Dendritic cell treated with granulocyte-macrophage colony-stimulating factor and Interleukin-4, amounts not matched to agents 40 ng/mL and 50 ng/mL, for 4 days (primary cell): ENCODE measurements around the gene TPRG1L.

ENCODE experiments used
- H3K27ac Mint-ChIP-seq: one replicate; pipeline ENCODE4 v1.8.0; 2022; ENCODE audit warnings: mild to moderate bottlenecking, mixed read lengths
- H3K27me3 Mint-ChIP-seq: one replicate; pipeline ENCODE4 v1.8.0; 2022; ENCODE audit warnings: mild to moderate bottlenecking, mixed read lengths
- H3K36me3 Mint-ChIP-seq: one replicate; pipeline ENCODE4 v1.8.0; 2022; ENCODE audit warnings: low read depth, mixed read lengths
- H3K4me1 Mint-ChIP-seq: one replicate; pipeline ENCODE4 v1.8.0; 2022; ENCODE audit warnings: low read depth, mixed read lengths
- H3K4me3 Mint-ChIP-seq: one replicate; pipeline ENCODE4 v1.8.0; 2022; ENCODE audit warnings: mild to moderate bottlenecking, moderate library complexity, mixed read lengths
- H3K9me3 Mint-ChIP-seq: one replicate; pipeline ENCODE4 v1.8.0; 2022; ENCODE audit warnings: mixed read lengths
- intact Hi-C: fragments of 100-400 bp; cut with micrococcal nuclease; formaldehyde crosslinking; loops from one replicate; pipeline ENCODE4 v1.15.0; 2022

Gene TPRG1L

DNA sequence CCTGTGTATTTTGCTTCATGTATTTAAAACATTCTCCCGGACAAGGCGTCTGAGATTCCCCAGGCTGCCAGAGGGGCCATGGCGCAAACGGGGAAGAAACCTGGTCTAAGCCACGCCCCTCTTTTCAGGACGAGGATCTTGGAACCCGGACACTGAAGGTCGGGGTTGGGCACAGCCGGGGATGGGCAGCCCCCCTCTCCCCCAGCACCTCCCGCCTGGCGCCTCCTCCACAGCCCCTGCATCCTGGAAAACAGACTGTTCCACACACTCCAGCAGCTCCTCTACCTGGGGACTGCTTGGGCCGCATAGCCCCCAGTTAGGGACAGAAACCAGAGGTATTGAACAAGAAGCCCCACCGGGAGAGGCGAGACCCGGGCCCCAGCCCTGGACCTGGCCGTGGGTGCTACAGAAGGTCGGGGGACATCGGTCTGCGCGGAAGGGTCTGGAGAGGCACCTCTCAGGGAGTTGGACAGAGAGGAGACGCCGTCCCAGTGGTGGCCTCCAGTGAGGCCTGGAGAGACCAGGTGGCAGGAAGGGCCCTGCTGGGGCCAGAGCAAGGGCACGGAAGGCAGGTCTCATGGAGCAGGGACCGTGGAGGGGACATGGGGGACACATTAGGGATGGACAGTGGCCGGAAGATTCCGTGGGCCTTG, 32.9 kb downstream of the TPRG1L start:
- Mint-ChIP-seq H3K27me3 (peaks cover 63% of the 10 kb centered on the region), H3K4me3 (no peak overlapping the region), H3K27ac (no peak overlapping the region), H3K9me3 (no peaks in the 10 kb centered on the region), H3K36me3 (no peaks in the 10 kb centered on the region), H3K4me1 (no peaks in the 10 kb centered on the region)
- intact Hi-C loops: no loop called here

DNA sequence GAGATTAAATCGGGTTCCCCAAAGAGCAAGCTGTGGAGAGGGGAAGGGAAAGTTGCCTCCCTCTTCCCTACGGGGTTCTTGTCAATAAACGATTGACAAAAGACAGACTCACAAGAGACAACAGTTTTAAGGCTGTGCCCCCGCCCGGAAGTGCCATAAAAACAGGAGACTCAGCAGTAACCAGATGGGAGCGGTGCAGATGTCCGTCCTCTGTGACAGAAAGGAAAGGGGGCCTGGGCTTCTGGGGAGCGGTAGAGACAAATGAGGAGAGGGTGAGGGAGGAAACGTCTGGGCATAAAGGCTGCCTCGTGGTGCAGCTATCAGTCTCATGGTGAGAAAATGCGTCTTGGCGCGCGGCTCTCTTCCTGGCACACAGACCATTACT, 33.4 kb downstream of the TPRG1L start:
- Mint-ChIP-seq H3K27ac (no peak overlapping the region), H3K27me3 (peaks cover 58% of the 10 kb centered on the region), H3K4me1 (no peaks in the 10 kb centered on the region), H3K36me3 (no peaks in the 10 kb centered on the region), H3K9me3 (no peaks in the 10 kb centered on the region), H3K4me3 (no peak overlapping the region)
- intact Hi-C loops: no loop called here

DNA sequence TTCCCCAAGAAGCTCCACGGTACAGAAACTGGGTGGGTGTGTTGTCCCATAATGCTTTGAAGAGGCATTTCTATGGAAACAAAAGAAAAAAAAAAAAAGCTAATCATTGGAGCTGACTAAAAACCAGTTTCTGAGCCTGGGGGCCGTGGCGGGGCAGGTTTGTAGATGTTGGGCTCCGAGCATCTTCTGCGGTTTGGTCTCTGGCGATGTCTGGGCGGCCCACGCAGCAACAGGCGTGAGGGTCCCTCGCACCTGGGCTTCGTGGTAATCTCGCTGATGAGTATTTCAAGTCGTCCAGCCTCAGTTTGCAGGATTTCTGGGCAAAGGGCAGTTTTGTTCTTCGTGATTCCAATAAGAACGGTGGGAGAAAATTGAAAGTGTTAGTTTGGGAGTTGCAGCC, 34.3 kb downstream of the TPRG1L start:
- intact Hi-C loops: no loop called here
- no peaks in the 10 kb centered on the region for H3K9me3 Mint-ChIP-seq
- no peak overlapping the region for H3K4me3 Mint-ChIP-seq
- no peaks in the 10 kb centered on the region for H3K4me1 Mint-ChIP-seq
- H3K27me3 Mint-ChIP-seq: peaks cover 49% of the 10 kb centered on the region
- H3K27ac Mint-ChIP-seq: no peak overlapping the region
- no peaks in the 10 kb centered on the region for H3K36me3 Mint-ChIP-seq

- intact Hi-C loops: no loop called here
- peaks cover 33% of the 10 kb centered on the region for H3K27me3 Mint-ChIP-seq
- H3K36me3 Mint-ChIP-seq: no peaks in the 10 kb centered on the region
- no peak overlapping the region for H3K27ac Mint-ChIP-seq
- H3K4me3 Mint-ChIP-seq: no peak overlapping the region
- H3K4me1 Mint-ChIP-seq: no peaks in the 10 kb centered on the region
- no peaks in the 10 kb centered on the region for H3K9me3 Mint-ChIP-seq
Measured at GRCh38 chr1:3660704-3661103, 35.9 kb downstream of the TPRG1L start.

- intact Hi-C loops: no loop called here
- Mint-ChIP-seq H3K4me3 (no peak overlapping the region), H3K36me3 (no peaks in the 10 kb centered on the region), H3K4me1 (peaks cover 6% of the 10 kb centered on the region), H3K27me3 (peaks cover 25% of the 10 kb centered on the region), H3K27ac (no peak overlapping the region), H3K9me3 (no peaks in the 10 kb centered on the region)
Measured at GRCh38 chr1:3661631-3662030, 36.8 kb downstream of the TPRG1L start.

DNA sequence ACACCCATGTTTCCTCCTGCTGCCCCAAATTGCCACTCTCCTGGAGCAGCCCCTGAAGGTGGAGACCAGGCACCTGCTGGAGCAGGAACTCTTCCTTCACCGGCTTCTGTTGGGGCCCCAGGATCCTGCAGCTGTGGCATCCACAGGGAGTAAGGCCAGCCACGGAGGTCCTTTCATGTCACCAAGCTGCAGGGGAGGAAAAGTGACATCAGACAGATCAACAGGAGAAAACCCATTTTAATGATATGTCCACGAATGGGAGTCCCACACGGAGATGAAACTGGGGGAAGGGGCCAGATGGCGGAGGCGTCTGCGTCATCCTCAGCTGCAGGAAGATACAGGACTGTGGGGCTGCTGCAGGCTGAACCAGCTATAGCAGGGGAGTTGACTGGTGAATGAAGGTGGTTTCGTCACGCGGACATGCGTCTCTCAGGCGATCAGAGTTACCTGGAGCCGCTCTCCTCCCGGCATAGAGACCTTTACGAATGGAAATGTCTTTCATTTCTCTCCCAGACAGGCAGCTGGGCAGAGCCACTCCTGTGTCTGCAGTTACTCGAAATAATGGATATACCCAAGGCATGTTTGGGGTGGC, 37.4 kb downstream of the TPRG1L start:
- no peaks in the 10 kb centered on the region for H3K36me3 Mint-ChIP-seq
- H3K9me3 Mint-ChIP-seq: no peaks in the 10 kb centered on the region
- H3K4me1 Mint-ChIP-seq: peaks cover 11% of the 10 kb centered on the region
- H3K4me3 Mint-ChIP-seq: no peak overlapping the region
- H3K27me3 Mint-ChIP-seq: peaks cover 22% of the 10 kb centered on the region
- intact Hi-C loops: no loop called here
- no peak overlapping the region for H3K27ac Mint-ChIP-seq

DNA sequence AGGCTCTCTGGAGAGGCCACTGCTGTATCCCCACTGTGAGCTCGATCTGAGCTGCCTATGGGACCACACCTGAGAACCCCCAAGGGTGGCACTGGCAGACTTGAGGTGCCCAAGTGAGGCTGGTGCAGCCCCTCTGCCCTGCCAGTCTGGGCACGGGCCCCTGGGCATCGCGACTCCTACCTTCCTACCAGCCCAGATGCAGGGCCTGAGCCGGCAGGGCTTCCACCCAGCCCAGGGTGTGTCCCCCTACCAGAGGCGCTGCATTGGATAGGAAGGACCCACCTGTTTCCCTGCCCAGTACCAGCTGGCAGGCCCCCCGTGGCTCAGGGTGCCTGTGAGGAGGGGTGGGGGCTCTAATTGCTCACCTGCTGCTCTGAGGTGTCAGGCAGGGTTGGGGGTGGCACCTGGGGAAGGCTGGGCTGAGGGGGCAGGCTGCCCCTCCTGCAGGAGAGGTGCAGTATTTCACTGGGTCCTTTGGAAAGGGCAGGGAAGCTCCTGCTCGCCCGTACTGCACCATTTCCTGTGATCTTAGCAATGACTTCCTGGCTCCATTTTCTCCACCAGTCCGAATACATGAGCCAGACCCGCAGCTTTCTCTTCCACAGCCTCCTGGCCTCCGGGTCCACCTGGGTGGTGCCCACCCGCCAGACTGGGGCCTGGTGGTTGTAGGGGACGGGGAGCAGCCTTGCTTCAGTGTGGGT, 39.3 kb downstream of the TPRG1L start:
- no peaks in the 10 kb centered on the region for H3K36me3 Mint-ChIP-seq
- no peak overlapping the region for H3K27ac Mint-ChIP-seq
- intact Hi-C loops: no loop called here
- peaks cover 5% of the 10 kb centered on the region for H3K27me3 Mint-ChIP-seq
- peaks cover 23% of the 10 kb centered on the region for H3K4me1 Mint-ChIP-seq
- no peaks in the 10 kb centered on the region for H3K9me3 Mint-ChIP-seq
- no peak overlapping the region for H3K4me3 Mint-ChIP-seq

- Mint-ChIP-seq H3K27ac (no peak overlapping the region), H3K4me3 (no peak overlapping the region), H3K9me3 (no peaks in the 10 kb centered on the region), H3K27me3 (peaks cover 7% of the 10 kb centered on the region), H3K4me1 (peaks cover 29% of the 10 kb centered on the region), H3K36me3 (no peaks in the 10 kb centered on the region)
- intact Hi-C loops: no loop called here
Measured at GRCh38 chr1:3664700-3665375, 40.0 kb downstream of the TPRG1L start.

GRCh38 chr1:3668148-3668547, 43.3 kb downstream of the TPRG1L start:
- Mint-ChIP-seq H3K4me1 (peaks cover 48% of the 10 kb centered on the region), H3K27me3 (peaks cover 18% of the 10 kb centered on the region), H3K9me3 (no peaks in the 10 kb centered on the region), H3K27ac (no peak overlapping the region), H3K36me3 (no peaks in the 10 kb centered on the region), H3K4me3 (no peak overlapping the region)
- intact Hi-C loops: no loop called here

- H3K27me3 Mint-ChIP-seq: peaks cover 18% of the 10 kb centered on the region
- H3K27ac Mint-ChIP-seq: no peak overlapping the region
- H3K4me3 Mint-ChIP-seq: no peak overlapping the region
- peaks cover 48% of the 10 kb centered on the region for H3K4me1 Mint-ChIP-seq
- no peaks in the 10 kb centered on the region for H3K36me3 Mint-ChIP-seq
- no peaks in the 10 kb centered on the region for H3K9me3 Mint-ChIP-seq
- intact Hi-C loops: no loop called here
Measured at GRCh38 chr1:3668585-3669300, 43.9 kb downstream of the TPRG1L start.

DNA sequence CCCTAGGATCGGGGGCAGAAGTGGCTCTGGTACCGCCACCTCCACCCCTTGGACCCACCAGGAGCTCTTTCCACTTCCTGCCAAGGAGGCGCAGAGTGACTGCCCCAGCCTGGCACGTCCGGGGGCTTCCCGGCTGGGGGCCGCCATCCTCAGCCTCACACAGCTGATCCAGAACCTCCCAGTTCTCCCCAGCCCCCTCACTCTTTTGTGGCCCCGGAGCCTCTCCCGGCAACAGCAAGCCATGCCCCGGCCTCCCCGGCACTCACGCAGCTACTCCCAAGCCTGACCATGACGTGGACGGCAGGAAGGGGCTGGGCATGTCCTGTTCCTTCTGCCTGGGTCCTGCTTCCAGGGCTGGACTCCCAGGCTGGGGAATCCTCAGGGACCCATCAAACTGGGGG, 44.6 kb downstream of the TPRG1L start:
- Mint-ChIP-seq H3K27me3 (peaks cover 18% of the 10 kb centered on the region), H3K4me3 (no peak overlapping the region), H3K9me3 (no peaks in the 10 kb centered on the region), H3K27ac (no peak overlapping the region), H3K4me1 (peaks cover 48% of the 10 kb centered on the region), H3K36me3 (no peaks in the 10 kb centered on the region)
- intact Hi-C loops: no loop called here

DNA sequence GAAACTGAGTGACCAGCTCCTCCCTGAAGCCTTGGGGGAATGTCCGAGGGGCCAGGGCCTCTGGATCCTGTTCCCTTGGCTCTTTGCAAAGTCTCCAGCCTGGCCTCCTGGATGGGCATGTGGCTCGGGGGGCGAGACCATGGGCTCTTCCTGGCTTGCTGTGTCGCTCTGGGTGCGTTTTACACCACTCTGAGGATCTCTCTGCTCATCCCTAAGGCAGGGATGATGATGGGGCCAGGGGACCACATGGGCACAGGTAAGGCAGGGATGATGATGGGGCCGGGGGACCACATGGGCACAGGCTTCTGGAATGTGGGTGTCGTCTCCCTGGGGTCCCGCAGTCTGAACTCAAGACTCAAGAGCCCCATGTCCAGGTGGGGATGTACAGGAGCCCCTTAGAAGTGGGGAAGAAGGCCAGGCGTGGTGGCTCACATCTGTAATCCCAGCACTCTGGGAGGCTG, 45.2 kb downstream of the TPRG1L start:
- H3K4me3 Mint-ChIP-seq: no peak overlapping the region
- H3K4me1 Mint-ChIP-seq: peaks cover 48% of the 10 kb centered on the region
- H3K36me3 Mint-ChIP-seq: no peaks in the 10 kb centered on the region
- peaks cover 18% of the 10 kb centered on the region for H3K27me3 Mint-ChIP-seq
- intact Hi-C loops: no loop called here
- no peak overlapping the region for H3K27ac Mint-ChIP-seq
- no peaks in the 10 kb centered on the region for H3K9me3 Mint-ChIP-seq

- Mint-ChIP-seq H3K4me3 (no peak overlapping the region), H3K27me3 (peaks cover 18% of the 10 kb centered on the region), H3K27ac (no peak overlapping the region), H3K36me3 (no peaks in the 10 kb centered on the region), H3K9me3 (no peaks in the 10 kb centered on the region), H3K4me1 (peaks cover 53% of the 10 kb centered on the region)
- intact Hi-C loops: no loop called here
Measured at GRCh38 chr1:3670823-3671265, 46.0 kb downstream of the TPRG1L start.
